ENCODE results near the gene B3GNT4. TPM values are rescaled to one million over a fixed set of nuclear protein-coding genes. Genes with fewer than 3 reads are reported as not detected.

B3GNT4 gene
- 0.20 to 0.51 TPM (median 0.20 TPM) in 3 replicates for total RNA-seq

DNA sequence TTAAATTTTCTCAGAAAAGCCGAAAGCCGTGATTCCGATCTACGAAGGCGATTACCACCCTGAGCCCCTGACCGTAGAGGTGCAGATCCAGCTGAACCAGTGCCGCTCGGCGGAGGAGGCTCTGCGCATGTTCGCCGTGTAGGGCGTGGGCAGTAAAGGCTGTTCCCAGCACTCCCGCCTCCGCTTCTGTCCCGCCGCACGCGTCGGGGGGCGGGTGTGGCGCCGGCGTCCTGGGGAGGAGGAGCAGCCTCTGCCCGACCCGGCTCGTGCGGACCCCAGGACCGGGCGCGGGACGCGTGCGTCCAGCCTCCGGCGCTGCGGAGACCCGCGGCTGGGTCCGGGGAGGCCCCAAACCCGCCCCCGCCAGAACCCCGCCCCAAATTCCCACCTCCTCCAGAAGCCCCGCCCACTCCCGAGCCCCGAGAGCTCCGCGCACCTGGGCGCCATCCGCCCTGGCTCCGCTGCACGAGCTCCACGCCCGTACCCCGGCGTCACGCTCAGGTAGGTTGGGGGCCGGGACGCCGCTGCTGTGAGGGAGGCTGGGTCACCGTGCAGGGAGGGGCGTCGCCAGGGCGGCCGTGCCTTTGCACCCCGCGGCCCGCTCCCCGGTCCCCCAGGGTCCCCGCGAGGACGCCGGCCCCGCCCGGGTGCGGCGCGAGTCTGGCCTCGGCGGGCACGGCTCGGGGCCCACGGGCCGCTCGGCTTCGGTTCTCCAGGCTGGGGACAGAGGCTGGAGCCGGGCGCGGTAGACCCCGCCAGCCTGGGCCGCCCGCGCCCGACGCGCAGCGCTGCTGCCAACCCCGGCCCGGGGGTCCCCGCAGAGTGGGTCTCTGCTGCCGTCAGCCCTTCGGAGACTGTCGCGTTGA, at the start of gene B3GNT4:
Gene B3GNT4 (plus strand): TSS at position 409 of the 866 bp plus-strand sequence. CDS start 910 bp downstream, outside the sequence.
- TF ChIP-seq, protein P1, sequence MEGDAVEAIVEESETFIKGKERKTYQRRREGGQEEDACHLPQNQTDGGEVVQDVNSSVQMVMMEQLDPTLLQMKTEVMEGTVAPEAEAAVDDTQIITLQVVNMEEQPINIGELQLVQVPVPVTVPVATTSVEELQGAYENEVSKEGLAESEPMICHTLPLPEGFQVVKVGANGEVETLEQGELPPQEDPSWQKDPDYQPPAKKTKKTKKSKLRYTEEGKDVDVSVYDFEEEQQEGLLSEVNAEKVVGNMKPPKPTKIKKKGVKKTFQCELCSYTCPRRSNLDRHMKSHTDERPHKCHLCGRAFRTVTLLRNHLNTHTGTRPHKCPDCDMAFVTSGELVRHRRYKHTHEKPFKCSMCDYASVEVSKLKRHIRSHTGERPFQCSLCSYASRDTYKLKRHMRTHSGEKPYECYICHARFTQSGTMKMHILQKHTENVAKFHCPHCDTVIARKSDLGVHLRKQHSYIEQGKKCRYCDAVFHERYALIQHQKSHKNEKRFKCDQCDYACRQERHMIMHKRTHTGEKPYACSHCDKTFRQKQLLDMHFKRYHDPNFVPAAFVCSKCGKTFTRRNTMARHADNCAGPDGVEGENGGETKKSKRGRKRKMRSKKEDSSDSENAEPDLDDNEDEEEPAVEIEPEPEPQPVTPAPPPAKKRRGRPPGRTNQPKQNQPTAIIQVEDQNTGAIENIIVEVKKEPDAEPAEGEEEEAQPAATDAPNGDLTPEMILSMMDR (IDR thresholded peaks at IDR 0.05; ENCODE audit: unreplicated experiment), result no peak
- Mint-ChIP-seq H3K4me3 (peak within 1 kb of the TSS; percentile 73), H3K9me3 (no peaks in the 10 kb centered on the region), H3K4me1 (peaks cover 5% of the 10 kb centered on the region), H3K36me3 (peaks cover 15% of the 10 kb centered on the region), H3K27ac (no peak within 1 kb of the TSS), H3K27me3 (ENCODE audit: low read depth) (peaks cover 56% of the 10 kb centered on the region)
- peak in 1 of 2 experiments; percentile 67 for DNase-seq (ENCODE audit: low spot score in 2 of 2, unreplicated experiment in 2 of 2)

DNA sequence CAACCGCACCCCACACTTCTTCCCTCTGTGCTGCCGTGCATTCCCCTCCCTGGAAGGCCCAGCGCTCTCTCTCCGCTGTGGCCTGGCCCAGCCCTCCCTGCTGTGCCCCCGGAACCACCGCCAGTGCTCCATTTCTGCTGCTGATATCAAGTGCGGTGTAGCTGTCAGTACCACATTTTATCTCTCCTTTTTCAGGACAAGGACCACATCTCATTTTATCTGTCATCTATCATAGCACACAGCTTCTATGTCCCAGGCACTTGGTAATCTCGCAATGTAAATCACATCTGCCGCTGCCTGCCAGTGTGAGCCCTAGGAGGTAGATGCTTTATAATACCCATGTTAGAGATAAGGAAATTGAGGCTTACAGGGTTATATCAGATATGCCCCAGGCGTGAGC, 47.8 kb upstream of the B3GNT4 start:
- peaks cover 6% of the 10 kb centered on the region for H3K27me3 Mint-ChIP-seq (ENCODE audit: low read depth)
- no peak overlapping the region for H3K4me3 Mint-ChIP-seq
- TF ChIP-seq, protein P1 (IDR thresholded peaks at IDR 0.05; ENCODE audit: unreplicated experiment), result no peak
- DNase-seq (ENCODE audit: low spot score in 2 of 2, unreplicated experiment in 2 of 2), result no peak
- no peak overlapping the region for H3K27ac Mint-ChIP-seq
- H3K4me1 Mint-ChIP-seq, result no peaks in the 10 kb centered on the region
- no peaks in the 10 kb centered on the region for H3K9me3 Mint-ChIP-seq
- no peaks in the 10 kb centered on the region for H3K36me3 Mint-ChIP-seq

DNA sequence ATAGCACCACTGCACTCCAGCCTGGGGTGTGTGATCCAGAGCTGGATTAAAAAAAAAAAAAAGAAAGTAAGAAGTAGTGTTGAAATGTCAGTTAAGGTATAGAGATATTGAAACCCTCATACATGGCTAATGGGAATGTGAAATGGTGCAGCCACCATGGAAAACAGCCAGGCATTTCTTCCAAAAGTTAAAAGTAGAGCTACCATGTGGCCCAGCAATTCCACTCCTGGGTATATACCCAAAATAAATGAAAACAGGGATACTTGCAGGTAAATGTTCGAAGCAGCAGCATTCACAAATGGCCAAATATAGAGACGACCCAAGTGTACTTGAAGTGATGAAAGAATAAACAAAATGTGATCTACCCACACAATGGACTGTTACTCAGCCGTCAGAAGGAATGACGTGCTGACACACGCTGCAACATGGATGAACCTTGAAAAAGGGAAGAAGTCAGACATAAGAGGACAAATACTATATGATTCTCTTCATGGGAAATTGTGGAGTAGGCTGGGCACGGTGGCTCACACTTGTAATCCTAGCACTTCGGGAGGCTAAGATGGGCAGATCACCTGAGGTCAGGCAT, 44.7 kb upstream of the B3GNT4 start:
- TF ChIP-seq, protein P1 (IDR thresholded peaks at IDR 0.05; ENCODE audit: unreplicated experiment), result no peak
- no peak for DNase-seq (ENCODE audit: low spot score in 2 of 2, unreplicated experiment in 2 of 2)
- H3K9me3 Mint-ChIP-seq, result no peaks in the 10 kb centered on the region
- no peak overlapping the region for H3K27ac Mint-ChIP-seq
- no peaks in the 10 kb centered on the region for H3K4me1 Mint-ChIP-seq
- peaks cover 4% of the 10 kb centered on the region for H3K27me3 Mint-ChIP-seq (ENCODE audit: low read depth)
- H3K4me3 Mint-ChIP-seq, result no peak overlapping the region
- H3K36me3 Mint-ChIP-seq, result no peaks in the 10 kb centered on the region

DNA sequence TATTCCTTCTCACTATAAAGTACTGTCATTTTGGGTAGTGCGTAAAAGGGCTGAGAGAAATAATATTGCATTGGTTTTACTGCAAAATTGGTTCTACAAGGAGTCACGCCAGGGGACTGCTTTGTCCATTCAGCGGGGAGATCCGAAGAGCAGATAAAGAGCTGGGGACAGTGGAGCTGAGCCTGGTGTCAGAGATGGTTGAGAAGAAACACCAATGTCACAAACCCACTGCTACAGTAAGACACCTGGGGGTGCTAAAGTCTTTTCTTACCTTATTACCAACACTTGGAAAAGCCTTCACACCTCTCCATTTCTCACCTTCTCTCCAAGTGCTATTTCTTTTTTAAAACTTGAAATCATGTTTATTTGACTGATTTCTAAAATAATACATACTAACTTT, 43.6 kb upstream of the B3GNT4 start:
- DNase-seq (ENCODE audit: low spot score in 2 of 2, unreplicated experiment in 2 of 2), result no peak
- TF ChIP-seq, protein P1 (IDR thresholded peaks at IDR 0.05; ENCODE audit: unreplicated experiment), result no peak
- Mint-ChIP-seq H3K9me3 (no peaks in the 10 kb centered on the region), H3K27me3 (ENCODE audit: low read depth) (peaks cover 4% of the 10 kb centered on the region), H3K36me3 (no peaks in the 10 kb centered on the region), H3K4me1 (no peaks in the 10 kb centered on the region), H3K4me3 (no peak overlapping the region), H3K27ac (no peak overlapping the region)

DNA sequence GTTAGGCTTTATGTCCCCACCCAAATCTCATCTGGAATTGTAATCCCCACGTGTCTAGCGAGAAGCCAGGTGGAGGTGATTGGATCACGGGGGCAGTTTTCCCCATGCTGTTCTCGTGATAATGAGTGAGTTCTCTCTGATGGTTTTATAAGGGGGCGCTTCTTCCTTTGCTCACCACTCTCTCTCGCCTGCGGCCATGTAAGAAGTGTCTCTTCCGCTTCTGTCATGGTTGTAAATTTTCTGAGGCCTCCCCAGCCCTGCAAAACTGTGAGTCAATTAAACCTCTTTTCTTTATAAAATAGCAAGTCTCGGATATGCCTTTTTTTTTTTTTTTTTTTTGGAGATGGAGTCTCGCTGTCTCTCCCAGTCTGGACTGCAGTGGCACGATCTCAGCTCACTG, 42.7 kb upstream of the B3GNT4 start:
- Mint-ChIP-seq H3K4me1 (no peaks in the 10 kb centered on the region), H3K27ac (no peak overlapping the region), H3K4me3 (no peak overlapping the region), H3K9me3 (no peaks in the 10 kb centered on the region), H3K27me3 (ENCODE audit: low read depth) (peaks cover 2% of the 10 kb centered on the region), H3K36me3 (no peaks in the 10 kb centered on the region)
- TF ChIP-seq, protein P1 (IDR thresholded peaks at IDR 0.05; ENCODE audit: unreplicated experiment), result no peak
- no peak for DNase-seq (ENCODE audit: low spot score in 2 of 2, unreplicated experiment in 2 of 2)

Measured in mesothelial cell of epicardium (in vitro differentiated cells).